ENCODE results near the gene ZNF541. TPM values are rescaled to one million over a fixed set of nuclear protein-coding genes. Genes with fewer than 3 reads are reported as not detected.
A peak's percentile ranks its signal among the peaks of the same experiment; 100 is the strongest.

ZNF541 gene
- total RNA-seq, 6 donors from 2014 or later, result 0.20 to 2.1 (median 0.42) TPM

DNA sequence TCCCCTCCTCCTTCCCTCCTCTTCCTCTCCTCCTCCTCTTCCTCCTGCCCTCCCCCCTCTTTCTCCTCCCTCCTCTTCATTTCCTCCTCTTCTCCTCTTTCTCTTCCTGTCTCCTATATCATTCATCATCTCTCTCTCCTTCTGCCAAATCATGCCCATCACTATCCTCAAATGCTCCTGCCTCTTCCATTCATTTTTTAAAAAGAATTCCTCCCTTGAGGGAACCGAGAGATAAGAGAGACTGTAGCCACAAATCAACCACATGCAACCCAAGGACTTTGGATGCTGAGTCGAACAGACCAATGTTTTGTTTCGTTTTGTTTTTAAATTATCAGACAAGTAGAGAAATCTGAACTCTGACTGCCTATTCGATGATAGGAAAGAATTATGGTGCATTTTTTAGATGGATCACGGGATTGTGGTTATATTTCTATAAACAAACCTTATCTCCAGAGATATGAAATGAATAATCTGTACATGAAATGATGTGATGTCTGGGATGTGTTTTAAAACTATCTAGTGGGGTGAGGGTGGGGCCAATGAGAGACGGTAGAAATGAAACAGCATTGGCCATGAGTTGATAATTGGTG, 9.5 kb upstream of the ZNF541 start:
- H3K4me1 ChIP-seq, result peaks cover 4 to 9% (median 5%) of the 10 kb centered on the region in 4 donors
- peaks cover 0 to 6% (median 5%) of the 10 kb centered on the region in 4 donors for H3K9me3 ChIP-seq
- H3K27me3 ChIP-seq, result no peaks in the 10 kb centered on the region
- 35 to 46% methylated on average over 6 of the region's 6 CpGs for WGBS, 2 donors
- ATAC-seq (ENCODE audit: low FRiP score in 2 of 2) (peak in 1 of 2 donors; percentile 84), DNase-seq (no peak)
- TF ChIP-seq EP300 (IDR thresholded peaks at IDR 0.05), result no peak
- TF ChIP-seq, protein P1, sequence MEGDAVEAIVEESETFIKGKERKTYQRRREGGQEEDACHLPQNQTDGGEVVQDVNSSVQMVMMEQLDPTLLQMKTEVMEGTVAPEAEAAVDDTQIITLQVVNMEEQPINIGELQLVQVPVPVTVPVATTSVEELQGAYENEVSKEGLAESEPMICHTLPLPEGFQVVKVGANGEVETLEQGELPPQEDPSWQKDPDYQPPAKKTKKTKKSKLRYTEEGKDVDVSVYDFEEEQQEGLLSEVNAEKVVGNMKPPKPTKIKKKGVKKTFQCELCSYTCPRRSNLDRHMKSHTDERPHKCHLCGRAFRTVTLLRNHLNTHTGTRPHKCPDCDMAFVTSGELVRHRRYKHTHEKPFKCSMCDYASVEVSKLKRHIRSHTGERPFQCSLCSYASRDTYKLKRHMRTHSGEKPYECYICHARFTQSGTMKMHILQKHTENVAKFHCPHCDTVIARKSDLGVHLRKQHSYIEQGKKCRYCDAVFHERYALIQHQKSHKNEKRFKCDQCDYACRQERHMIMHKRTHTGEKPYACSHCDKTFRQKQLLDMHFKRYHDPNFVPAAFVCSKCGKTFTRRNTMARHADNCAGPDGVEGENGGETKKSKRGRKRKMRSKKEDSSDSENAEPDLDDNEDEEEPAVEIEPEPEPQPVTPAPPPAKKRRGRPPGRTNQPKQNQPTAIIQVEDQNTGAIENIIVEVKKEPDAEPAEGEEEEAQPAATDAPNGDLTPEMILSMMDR (IDR thresholded peaks at IDR 0.05), result no peak
- TF ChIP-seq POLR2AphosphoS5 (IDR thresholded peaks at IDR 0.05), result no peak
- TF ChIP-seq POLR2A (IDR thresholded peaks at IDR 0.05), result no peak
- no peak overlapping the region for H3K4me3 ChIP-seq
- no peak overlapping the region for H3K27ac ChIP-seq
- H3K36me3 ChIP-seq, result no peaks in the 10 kb centered on the region

DNA sequence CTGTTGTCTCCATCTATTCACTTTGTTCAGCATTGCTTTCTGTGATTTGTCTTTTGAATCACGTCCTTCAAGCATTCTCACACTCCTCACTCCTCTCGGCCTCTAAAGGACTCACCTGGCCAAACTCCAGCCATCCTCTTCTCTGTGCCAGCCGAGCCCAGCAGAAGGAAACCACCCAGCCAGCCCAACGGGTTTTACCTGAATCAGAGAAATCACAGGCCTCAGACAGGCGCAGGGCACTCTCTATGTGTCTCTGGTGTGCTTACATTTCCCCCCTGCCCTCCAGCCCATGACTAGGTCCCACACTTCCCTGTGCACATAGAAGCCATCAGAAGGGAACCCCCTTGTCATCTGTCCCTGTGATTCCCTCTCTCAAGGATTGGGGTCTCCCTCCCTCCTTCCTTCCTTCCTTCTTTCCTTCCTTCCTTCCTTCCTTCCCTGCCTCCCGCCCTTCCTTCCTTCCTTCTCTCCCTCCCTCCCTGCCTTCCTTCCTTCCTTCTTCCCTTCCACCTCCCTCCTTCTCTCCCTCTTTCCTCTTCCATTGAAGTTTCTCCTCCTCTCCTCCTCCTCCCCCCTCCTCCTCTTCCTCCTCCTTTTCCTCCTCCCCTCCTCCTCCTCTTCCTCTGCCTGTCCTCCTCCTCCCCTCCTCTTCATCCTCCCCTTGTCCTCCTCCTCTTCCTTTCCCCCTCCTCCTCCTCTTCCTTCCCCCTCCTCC, 8.8 kb upstream of the ZNF541 start:
- WGBS, 2 donors, result 46 to 55% methylated on average over 6 of the region's 6 CpGs
- ATAC-seq (ENCODE audit: low FRiP score in 2 of 2), result peak; percentile 8 to 37
- Histone ChIP-seq H3K27me3 (no peaks in the 10 kb centered on the region), H3K36me3 (no peaks in the 10 kb centered on the region), H3K27ac (no peak overlapping the region), H3K9me3 (peaks cover 0 to 6% (median 5%) of the 10 kb centered on the region in 4 donors), H3K4me3 (no peak overlapping the region), H3K4me1 (peaks cover 4 to 9% (median 5%) of the 10 kb centered on the region in 4 donors)
- DNase-seq, result peak in 1 of 2 donors; percentile 87
- TF ChIP-seq POLR2AphosphoS5 (IDR thresholded peaks at IDR 0.05) (no peak), POLR2A (IDR thresholded peaks at IDR 0.05) (no peak), EP300 (IDR thresholded peaks at IDR 0.05) (no peak)
- TF ChIP-seq, protein P1 (IDR thresholded peaks at IDR 0.05), result no peak

DNA sequence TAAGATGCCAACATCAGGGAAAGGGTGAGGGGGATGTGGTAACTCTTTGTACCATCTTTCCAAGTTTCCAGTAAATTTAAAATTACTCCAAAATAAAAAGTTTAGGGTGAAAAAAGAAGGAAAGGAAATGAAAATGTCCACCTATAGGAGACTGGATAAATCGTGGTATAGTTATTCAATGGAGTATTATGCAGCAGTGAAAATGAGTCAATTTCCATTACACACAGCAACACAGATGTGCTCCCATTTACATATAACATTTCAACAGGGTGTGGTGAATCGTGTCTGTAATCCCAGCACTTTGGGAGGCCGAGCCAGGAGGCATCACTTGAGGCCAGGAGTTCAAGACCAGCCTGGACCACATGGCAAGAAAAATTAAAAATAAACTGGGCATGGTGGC, 7.4 kb upstream of the ZNF541 start:
- Histone ChIP-seq H3K27ac (no peak overlapping the region), H3K4me3 (no peak overlapping the region), H3K9me3 (no peaks in the 10 kb centered on the region), H3K27me3 (no peaks in the 10 kb centered on the region), H3K4me1 (peaks cover 4 to 9% (median 5%) of the 10 kb centered on the region in 4 donors), H3K36me3 (no peaks in the 10 kb centered on the region)
- no peak for DNase-seq
- TF ChIP-seq POLR2A (IDR thresholded peaks at IDR 0.05), result no peak
- TF ChIP-seq EP300 (IDR thresholded peaks at IDR 0.05), result no peak
- TF ChIP-seq POLR2AphosphoS5 (IDR thresholded peaks at IDR 0.05), result no peak
- TF ChIP-seq, protein P1 (IDR thresholded peaks at IDR 0.05), result no peak
- no peak for ATAC-seq (ENCODE audit: low FRiP score in 2 of 2)
- WGBS, 2 donors, result 97% methylated on average over 3 of the region's 3 CpGs

DNA sequence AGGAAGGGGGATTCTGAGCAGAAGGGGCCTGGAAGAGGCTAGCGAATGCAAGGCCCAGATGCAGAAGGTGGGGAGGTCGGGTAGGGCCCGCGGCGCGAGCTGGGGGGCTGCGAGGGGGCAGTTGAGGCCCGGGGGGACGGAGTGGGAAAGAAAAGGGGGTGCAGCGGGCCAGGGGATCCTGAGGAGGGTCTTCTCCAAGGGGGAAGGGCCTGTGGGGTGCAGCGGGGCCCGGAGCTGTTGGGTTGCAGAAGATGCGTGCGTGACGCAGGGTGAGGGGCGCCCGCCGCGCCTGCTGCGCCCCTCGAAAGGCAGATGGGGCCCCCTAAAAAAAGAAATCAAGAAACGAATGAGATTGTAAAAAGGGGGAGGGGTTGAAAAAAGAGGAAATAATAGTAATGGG, 313 bp downstream of the ZNF541 start:
- WGBS, 2 donors, result 73 to 74% methylated on average over 22 of the region's 22 CpGs
- no peak overlapping the region for H3K27ac ChIP-seq
- H3K4me1 ChIP-seq, result peaks cover 0 to 10% (median 6%) of the 10 kb centered on the region in 4 donors
- peak overlapping the region in 3 of 4 donors; percentile 32 to 49 (median 48) for H3K4me3 ChIP-seq
- no peak for TF ChIP-seq EP300 (IDR thresholded peaks at IDR 0.05)
- TF ChIP-seq, protein P1 (IDR thresholded peaks at IDR 0.05), result no peak
- no peak for TF ChIP-seq POLR2A (IDR thresholded peaks at IDR 0.05)
- no peak for TF ChIP-seq POLR2AphosphoS5 (IDR thresholded peaks at IDR 0.05)
- ATAC-seq (ENCODE audit: low FRiP score in 2 of 2) (no peak), DNase-seq (no peak)
- H3K27me3 ChIP-seq, result peaks cover 0 to 8% (median 4%) of the 10 kb centered on the region in 4 donors
- H3K36me3 ChIP-seq, result no peaks in the 10 kb centered on the region
- H3K9me3 ChIP-seq, result no peaks in the 10 kb centered on the region

All from upper lobe of left lung (tissue), 6 donors.